Measurements from ENCODE around the gene BPIFB2. TPM values are rescaled to one million over a fixed set of nuclear protein-coding genes. Genes with fewer than 3 reads are reported as not detected.

The BPIFB2 gene
- total and polyA plus RNA-seq, 7 experiments from 2014 or later: not detected

DNA sequence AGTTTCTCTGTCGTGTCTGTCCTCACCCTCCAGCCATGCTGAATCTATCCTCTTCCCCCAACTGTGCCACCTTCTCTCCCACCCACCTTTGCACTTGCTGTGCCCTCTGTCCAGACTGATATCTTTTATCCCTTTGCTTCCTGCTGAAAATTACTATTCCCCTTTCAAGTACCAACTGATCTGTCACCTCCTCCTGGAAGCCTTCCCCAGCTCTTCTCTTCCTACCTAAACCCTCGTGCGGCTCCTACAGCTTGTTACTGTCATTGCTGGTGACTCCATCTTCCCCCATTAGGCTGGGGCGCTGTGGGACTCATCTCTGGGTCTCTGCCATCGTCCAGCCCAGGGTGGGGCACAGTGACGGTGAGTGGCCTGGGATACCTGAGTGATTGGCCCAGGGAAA lies 25.1 kb downstream of the BPIFB2 start:
- Histone ChIP-seq H3K27me3 (ENCODE audit: control insufficient read depth in 2 of 2, insufficient read depth in 2 of 2, low read length in 2 of 2) (no peaks in the 10 kb centered on the region), H3K9me3 (ENCODE audit: control insufficient read depth in 2 of 3, low read length in 3 of 3) (peaks cover 0 to 10% (median 0%) of the 10 kb centered on the region in 3 experiments), H3K27ac (ENCODE audit: low read depth, low read length) (no peak overlapping the region), H3K4me3 (ENCODE audit: low read length) (no peak overlapping the region), H3K4me1 (ENCODE audit: control insufficient read depth in 2 of 2, insufficient read depth in 2 of 2, low read length in 2 of 2) (no peaks in the 10 kb centered on the region), H3K36me3 (ENCODE audit: control insufficient read depth in 2 of 3, insufficient read depth in 3 of 3, low read length in 3 of 3) (no peaks in the 10 kb centered on the region)
- ChIA-PET CTCF (no interaction called here), POLR2A (interaction anchor here (0.5 kb wide), 1 partner anchor 42 kb away, joined by 3 read pairs; no protein-coding TSS in a partner anchor)
- Mint-ChIP-seq H3K27ac (peak overlapping the region in 1 of 9 donors; percentile 12), H3K36me3 (peaks cover 0 to 9% (median 3%) of the 10 kb centered on the region in 5 donors), H3K9me3 (peaks cover 0 to 17% (median 6%) of the 10 kb centered on the region in 11 donors), H3K27me3 (no peaks in the 10 kb centered on the region), H3K4me3 (no peak overlapping the region), H3K4me1 (peaks cover 0 to 5% (median 0%) of the 10 kb centered on the region in 7 donors)
- ATAC-seq (no peak), DNase-seq (no peak)
- intact Hi-C loops (cut with micrococcal nuclease): no loop called here

DNA sequence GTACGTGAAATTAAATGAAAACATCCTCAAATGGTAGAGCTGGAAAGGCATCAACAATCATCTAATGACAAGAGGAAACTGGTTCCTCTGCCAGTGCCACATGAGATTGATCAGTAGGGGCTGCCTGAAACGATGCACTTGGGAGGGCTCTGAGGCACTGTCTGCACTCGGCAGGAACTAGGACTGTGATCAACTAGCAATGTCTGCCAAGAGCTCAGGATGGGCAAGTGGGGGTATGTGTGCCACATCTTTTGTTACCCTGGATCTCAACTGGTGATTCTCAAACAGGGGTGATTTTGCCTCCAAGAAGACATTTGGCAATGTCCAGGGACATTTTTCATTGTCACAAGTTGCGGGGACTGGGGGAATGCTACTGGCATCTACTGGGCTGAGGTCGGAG lies 25.9 kb downstream of the BPIFB2 start:
- no peaks in the 10 kb centered on the region for H3K4me1 ChIP-seq (ENCODE audit: control insufficient read depth in 2 of 2, insufficient read depth in 2 of 2, low read length in 2 of 2)
- peaks cover 0 to 10% (median 0%) of the 10 kb centered on the region in 3 experiments for H3K9me3 ChIP-seq (ENCODE audit: control insufficient read depth in 2 of 3, low read length in 3 of 3)
- peaks cover 3 to 17% (median 6%) of the 10 kb centered on the region in 11 donors for H3K9me3 Mint-ChIP-seq
- no peaks in the 10 kb centered on the region for H3K36me3 ChIP-seq (ENCODE audit: control insufficient read depth in 2 of 3, insufficient read depth in 3 of 3, low read length in 3 of 3)
- peaks cover 0 to 9% (median 3%) of the 10 kb centered on the region in 5 donors for H3K36me3 Mint-ChIP-seq
- H3K27me3 ChIP-seq (ENCODE audit: control insufficient read depth in 2 of 2, insufficient read depth in 2 of 2, low read length in 2 of 2): no peaks in the 10 kb centered on the region
- no peak overlapping the region for H3K4me3 Mint-ChIP-seq
- H3K27ac Mint-ChIP-seq: no peak overlapping the region
- no peak overlapping the region for H3K4me3 ChIP-seq (ENCODE audit: low read length)
- intact Hi-C loops (cut with micrococcal nuclease): no loop called here
- DNase-seq: no peak
- H3K27ac ChIP-seq (ENCODE audit: low read depth, low read length): no peak overlapping the region
- ChIA-PET POLR2A (no interaction called here), CTCF (no interaction called here)
- H3K4me1 Mint-ChIP-seq: peaks cover 0 to 12% (median 0%) of the 10 kb centered on the region in 7 donors
- no peak for ATAC-seq
- H3K27me3 Mint-ChIP-seq: peaks cover 0 to 3% (median 0%) of the 10 kb centered on the region in 5 donors

DNA sequence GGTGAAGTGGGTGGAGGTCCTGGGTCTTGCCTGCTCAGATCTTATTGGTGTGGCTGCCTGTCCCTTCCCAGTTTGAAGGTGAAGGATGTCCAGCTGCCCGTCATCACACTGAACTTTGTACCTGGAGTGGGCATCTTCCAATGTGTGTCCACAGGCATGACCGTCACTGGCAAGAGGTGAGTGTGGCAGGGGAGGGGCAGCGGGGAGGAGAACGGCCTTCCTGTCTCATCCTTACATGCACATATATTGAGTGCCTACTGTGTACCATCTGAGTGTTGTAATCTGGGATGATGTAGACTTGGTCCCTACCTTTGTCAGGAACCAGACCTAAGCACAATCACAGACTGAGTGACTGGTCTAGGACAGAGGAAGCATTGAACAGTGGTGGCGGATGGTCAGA lies 26.6 kb downstream of the BPIFB2 start:
- Mint-ChIP-seq H3K27ac (peak overlapping the region in 1 of 9 donors; percentile 15), H3K4me1 (peaks cover 0 to 12% (median 0%) of the 10 kb centered on the region in 7 donors), H3K36me3 (peaks cover 0 to 9% (median 3%) of the 10 kb centered on the region in 5 donors), H3K4me3 (no peak overlapping the region), H3K27me3 (peaks cover 0 to 3% (median 0%) of the 10 kb centered on the region in 5 donors), H3K9me3 (peaks cover 3 to 17% (median 6%) of the 10 kb centered on the region in 11 donors)
- Histone ChIP-seq H3K27me3 (ENCODE audit: control insufficient read depth in 2 of 2, insufficient read depth in 2 of 2, low read length in 2 of 2) (no peaks in the 10 kb centered on the region), H3K27ac (ENCODE audit: low read depth, low read length) (no peak overlapping the region), H3K4me1 (ENCODE audit: control insufficient read depth in 2 of 2, insufficient read depth in 2 of 2, low read length in 2 of 2) (no peaks in the 10 kb centered on the region), H3K9me3 (ENCODE audit: control insufficient read depth in 2 of 3, low read length in 3 of 3) (peaks cover 0 to 10% (median 0%) of the 10 kb centered on the region in 3 experiments), H3K4me3 (ENCODE audit: low read length) (no peak overlapping the region), H3K36me3 (ENCODE audit: control insufficient read depth in 2 of 3, insufficient read depth in 3 of 3, low read length in 3 of 3) (no peaks in the 10 kb centered on the region)
- DNase-seq (no peak), ATAC-seq (no peak)
- ChIA-PET CTCF (no interaction called here), POLR2A (no interaction called here)
- intact Hi-C loops (cut with micrococcal nuclease): no loop called here

DNA sequence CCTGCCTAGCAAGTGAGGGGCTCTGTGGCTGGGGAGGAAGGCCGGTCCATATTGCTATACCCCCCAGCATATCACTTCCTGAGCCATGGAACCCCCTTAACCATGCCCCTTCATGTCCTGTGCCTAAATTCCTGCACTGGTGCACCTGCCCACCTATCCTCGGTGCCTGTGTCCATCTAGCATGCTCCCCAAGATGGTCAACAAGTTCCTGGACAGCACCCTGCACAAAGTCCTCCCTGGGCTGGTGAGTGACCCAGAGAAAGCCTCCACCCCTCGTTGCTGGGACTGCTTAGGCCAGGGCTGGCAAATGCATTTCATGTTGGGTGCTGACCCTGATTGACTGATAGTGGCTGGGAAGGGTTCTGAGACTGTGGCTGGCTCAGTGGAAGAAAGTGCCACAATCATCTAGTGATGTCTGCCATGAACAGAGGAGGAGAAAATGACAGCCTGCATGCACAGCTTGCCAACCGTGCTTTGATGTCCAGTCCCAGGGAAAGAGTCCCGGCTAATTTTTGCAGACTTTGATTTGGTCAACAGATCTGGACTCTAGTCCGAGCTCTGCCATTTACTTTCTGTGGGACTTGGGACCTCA lies 27.5 kb downstream of the BPIFB2 start:
- intact Hi-C loops (cut with micrococcal nuclease): no loop called here
- H3K36me3 ChIP-seq (ENCODE audit: control insufficient read depth in 2 of 3, insufficient read depth in 3 of 3, low read length in 3 of 3): no peaks in the 10 kb centered on the region
- no peaks in the 10 kb centered on the region for H3K4me1 ChIP-seq (ENCODE audit: control insufficient read depth in 2 of 2, insufficient read depth in 2 of 2, low read length in 2 of 2)
- Mint-ChIP-seq H3K4me3 (no peak overlapping the region), H3K4me1 (peaks cover 0 to 12% (median 0%) of the 10 kb centered on the region in 7 donors), H3K36me3 (peaks cover 0 to 9% (median 3%) of the 10 kb centered on the region in 5 donors), H3K27me3 (peaks cover 0 to 3% (median 0%) of the 10 kb centered on the region in 5 donors), H3K27ac (no peak overlapping the region), H3K9me3 (peaks cover 3 to 17% (median 6%) of the 10 kb centered on the region in 11 donors)
- ATAC-seq (no peak), DNase-seq (no peak)
- ChIA-PET CTCF (no interaction called here), POLR2A (no interaction called here)
- peaks cover 0 to 10% (median 0%) of the 10 kb centered on the region in 3 experiments for H3K9me3 ChIP-seq (ENCODE audit: control insufficient read depth in 2 of 3, low read length in 3 of 3)
- no peak overlapping the region for H3K27ac ChIP-seq (ENCODE audit: low read depth, low read length)
- no peak overlapping the region for H3K4me3 ChIP-seq (ENCODE audit: low read length)
- no peaks in the 10 kb centered on the region for H3K27me3 ChIP-seq (ENCODE audit: control insufficient read depth in 2 of 2, insufficient read depth in 2 of 2, low read length in 2 of 2)

DNA sequence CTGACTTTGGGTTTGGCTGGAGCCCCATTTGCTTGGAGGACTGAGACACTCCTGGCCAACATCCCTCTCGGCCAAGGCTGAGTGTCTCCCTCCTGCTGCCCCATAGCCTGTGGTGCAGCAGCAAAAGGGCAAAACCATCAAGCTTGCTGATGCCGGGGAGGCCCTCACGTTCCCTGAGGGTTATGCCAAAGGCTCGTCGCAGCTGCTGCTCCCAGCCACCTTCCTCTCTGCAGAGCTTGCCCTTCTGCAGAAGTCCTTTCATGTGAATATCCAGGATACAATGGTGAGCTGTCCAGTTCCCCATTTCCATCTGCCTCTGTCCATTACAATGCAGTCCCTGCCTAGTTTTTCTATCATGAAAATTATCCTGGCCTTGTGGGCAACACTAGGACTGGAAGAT lies 30.0 kb downstream of the BPIFB2 start:
- CTCF ChIA-PET: no interaction called here
- Mint-ChIP-seq H3K36me3 (peaks cover 0 to 8% (median 3%) of the 10 kb centered on the region in 5 donors), H3K9me3 (peaks cover 3 to 14% (median 6%) of the 10 kb centered on the region in 11 donors), H3K27me3 (peaks cover 0 to 3% (median 0%) of the 10 kb centered on the region in 5 donors), H3K4me3 (no peak overlapping the region), H3K4me1 (peaks cover 0 to 15% (median 0%) of the 10 kb centered on the region in 7 donors), H3K27ac (no peak overlapping the region)
- DNase-seq: no peak
- ATAC-seq: no peak
- POLR2A ChIA-PET: no interaction called here
- Histone ChIP-seq H3K27ac (ENCODE audit: low read depth, low read length) (no peak overlapping the region), H3K27me3 (ENCODE audit: control insufficient read depth in 2 of 2, insufficient read depth in 2 of 2, low read length in 2 of 2) (no peaks in the 10 kb centered on the region), H3K9me3 (ENCODE audit: control insufficient read depth in 2 of 3, low read length in 3 of 3) (peaks cover 0 to 10% (median 0%) of the 10 kb centered on the region in 3 experiments), H3K4me1 (ENCODE audit: control insufficient read depth in 2 of 2, insufficient read depth in 2 of 2, low read length in 2 of 2) (no peaks in the 10 kb centered on the region), H3K36me3 (ENCODE audit: control insufficient read depth in 2 of 3, insufficient read depth in 3 of 3, low read length in 3 of 3) (no peaks in the 10 kb centered on the region), H3K4me3 (ENCODE audit: low read length) (no peak overlapping the region)
- intact Hi-C loops (cut with micrococcal nuclease): no loop called here

DNA sequence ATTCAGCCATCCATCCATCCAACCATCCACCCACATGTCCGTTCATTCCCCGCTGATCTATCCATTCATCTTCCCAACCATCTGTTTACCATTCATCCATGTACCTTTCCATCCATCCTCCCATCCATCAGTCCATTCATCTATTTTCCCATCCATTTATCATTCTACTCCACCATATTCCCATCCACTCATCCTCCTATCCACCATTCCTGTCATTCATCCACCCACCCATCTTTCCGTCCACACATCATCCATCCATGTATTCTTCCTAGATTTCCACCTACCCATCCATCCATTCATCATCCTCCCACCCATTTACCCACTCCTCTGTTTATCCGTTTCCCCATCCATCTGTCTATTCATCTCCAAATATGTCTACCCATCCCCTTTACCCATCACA lies 30.7 kb downstream of the BPIFB2 start:
- peaks cover 0 to 17% (median 0%) of the 10 kb centered on the region in 7 donors for H3K4me1 Mint-ChIP-seq
- peaks cover 2 to 9% (median 4%) of the 10 kb centered on the region in 11 donors for H3K9me3 Mint-ChIP-seq
- no peaks in the 10 kb centered on the region for H3K36me3 ChIP-seq (ENCODE audit: control insufficient read depth in 2 of 3, insufficient read depth in 3 of 3, low read length in 3 of 3)
- no peak for ATAC-seq
- DNase-seq: no peak
- CTCF ChIA-PET: no interaction called here
- no peaks in the 10 kb centered on the region for H3K4me1 ChIP-seq (ENCODE audit: control insufficient read depth in 2 of 2, insufficient read depth in 2 of 2, low read length in 2 of 2)
- peaks cover 0 to 5% (median 0%) of the 10 kb centered on the region in 3 experiments for H3K9me3 ChIP-seq (ENCODE audit: control insufficient read depth in 2 of 3, low read length in 3 of 3)
- H3K36me3 Mint-ChIP-seq: peaks cover 0 to 2% (median under 1%) of the 10 kb centered on the region in 5 donors
- H3K27me3 ChIP-seq (ENCODE audit: control insufficient read depth in 2 of 2, insufficient read depth in 2 of 2, low read length in 2 of 2): no peaks in the 10 kb centered on the region
- H3K27ac ChIP-seq (ENCODE audit: low read depth, low read length): no peak overlapping the region
- H3K27ac Mint-ChIP-seq: no peak overlapping the region
- H3K4me3 Mint-ChIP-seq: no peak overlapping the region
- H3K4me3 ChIP-seq (ENCODE audit: low read length): no peak overlapping the region
- peaks cover 0 to 3% (median 0%) of the 10 kb centered on the region in 5 donors for H3K27me3 Mint-ChIP-seq
- POLR2A ChIA-PET: no interaction called here
- intact Hi-C loops (cut with micrococcal nuclease): no loop called here

DNA sequence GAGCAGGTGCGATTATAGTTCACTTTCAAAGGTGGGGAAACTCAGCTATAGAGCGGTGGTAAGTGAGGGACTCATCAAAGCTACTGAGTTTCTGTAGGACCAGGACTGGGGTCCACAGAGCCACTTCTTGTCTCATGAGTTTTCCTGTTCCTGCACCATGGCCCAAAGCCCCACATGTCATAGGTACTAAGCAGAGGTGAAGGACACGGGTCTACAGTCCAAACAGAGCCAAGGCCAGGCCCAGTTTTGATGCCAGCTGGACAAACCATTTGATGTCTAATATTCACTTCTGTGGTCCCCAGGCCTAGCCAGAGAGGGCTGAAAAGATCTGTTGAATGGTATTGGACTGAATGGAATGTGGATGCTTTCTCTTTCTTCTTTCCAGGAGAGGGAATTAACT lies 34.9 kb downstream of the BPIFB2 start:
- no peaks in the 10 kb centered on the region for H3K4me1 ChIP-seq (ENCODE audit: control insufficient read depth in 2 of 2, insufficient read depth in 2 of 2, low read length in 2 of 2)
- H3K4me1 Mint-ChIP-seq: peaks cover 0 to 20% (median 0%) of the 10 kb centered on the region in 7 donors
- H3K27ac Mint-ChIP-seq: no peak overlapping the region
- H3K36me3 Mint-ChIP-seq: peaks cover 0 to 8% (median 0%) of the 10 kb centered on the region in 5 donors
- H3K27me3 Mint-ChIP-seq: peaks cover 0 to 3% (median 0%) of the 10 kb centered on the region in 5 donors
- ATAC-seq (no peak), DNase-seq (no peak)
- no peak overlapping the region for H3K4me3 ChIP-seq (ENCODE audit: low read length)
- peaks cover 0 to 6% (median 6%) of the 10 kb centered on the region in 3 experiments for H3K9me3 ChIP-seq (ENCODE audit: control insufficient read depth in 2 of 3, low read length in 3 of 3)
- ChIA-PET POLR2A (no interaction called here), CTCF (interaction anchor here (0.6 kb wide), 1 partner anchor 68 kb away, joined by 3 read pairs; no protein-coding TSS in a partner anchor)
- H3K9me3 Mint-ChIP-seq: peaks cover 0 to 18% (median 14%) of the 10 kb centered on the region in 11 donors
- no peaks in the 10 kb centered on the region for H3K27me3 ChIP-seq (ENCODE audit: control insufficient read depth in 2 of 2, insufficient read depth in 2 of 2, low read length in 2 of 2)
- intact Hi-C loops (cut with micrococcal nuclease): no loop called here
- no peak overlapping the region for H3K27ac ChIP-seq (ENCODE audit: low read depth, low read length)
- H3K36me3 ChIP-seq (ENCODE audit: control insufficient read depth in 2 of 3, insufficient read depth in 3 of 3, low read length in 3 of 3): no peaks in the 10 kb centered on the region
- no peak overlapping the region for H3K4me3 Mint-ChIP-seq

Data from naive thymus-derived CD4-positive, alpha-beta T cell (primary cell).